ENCODE data around the gene SGTA.
"Not testable (repeated sequence)": the region's sequence is repeated elsewhere in the genome, so short reads cannot be mapped to it uniquely, and the experiment has no call there.

SGTA gene

DNA sequence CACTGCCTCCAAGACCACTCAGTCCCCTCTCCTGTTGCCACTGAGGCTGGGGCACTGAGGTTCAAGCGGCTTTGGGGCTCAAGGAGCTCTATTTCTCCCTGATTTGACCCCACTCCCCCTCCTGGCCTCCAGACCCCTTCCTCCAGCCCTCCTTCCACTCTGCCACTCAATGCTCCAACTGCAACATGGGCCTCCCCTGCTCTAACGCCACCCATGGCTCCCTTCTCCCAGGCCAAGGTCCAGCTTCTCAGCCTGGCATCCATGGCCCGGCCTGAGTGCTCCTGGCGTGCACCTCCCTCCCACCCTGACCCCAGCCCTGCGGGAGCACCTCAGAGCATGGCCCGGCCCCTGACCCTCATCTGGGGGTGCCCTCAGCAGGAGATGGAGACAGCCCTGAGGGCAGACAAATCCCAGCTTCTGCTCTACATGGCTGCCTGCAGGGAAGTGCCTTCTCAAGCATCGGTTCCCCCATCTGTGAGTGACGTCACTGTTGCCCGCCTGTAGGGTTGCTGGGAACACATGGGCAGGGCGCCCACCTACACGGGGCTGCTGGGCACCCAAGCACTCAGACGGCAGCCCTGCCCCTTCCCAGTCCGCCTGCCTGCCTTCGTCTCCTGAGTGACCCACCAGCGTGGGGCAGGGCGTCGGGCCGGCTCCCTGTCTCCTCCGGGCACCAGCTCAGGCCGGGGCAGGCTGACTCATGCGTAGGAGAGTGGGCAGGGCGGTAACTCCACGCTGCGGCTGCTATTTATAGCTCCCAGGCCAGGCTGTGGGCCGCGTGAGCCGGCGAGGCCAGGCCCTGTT, 60.3 kb downstream of the SGTA start:
- DNase-seq: no peak

DNA sequence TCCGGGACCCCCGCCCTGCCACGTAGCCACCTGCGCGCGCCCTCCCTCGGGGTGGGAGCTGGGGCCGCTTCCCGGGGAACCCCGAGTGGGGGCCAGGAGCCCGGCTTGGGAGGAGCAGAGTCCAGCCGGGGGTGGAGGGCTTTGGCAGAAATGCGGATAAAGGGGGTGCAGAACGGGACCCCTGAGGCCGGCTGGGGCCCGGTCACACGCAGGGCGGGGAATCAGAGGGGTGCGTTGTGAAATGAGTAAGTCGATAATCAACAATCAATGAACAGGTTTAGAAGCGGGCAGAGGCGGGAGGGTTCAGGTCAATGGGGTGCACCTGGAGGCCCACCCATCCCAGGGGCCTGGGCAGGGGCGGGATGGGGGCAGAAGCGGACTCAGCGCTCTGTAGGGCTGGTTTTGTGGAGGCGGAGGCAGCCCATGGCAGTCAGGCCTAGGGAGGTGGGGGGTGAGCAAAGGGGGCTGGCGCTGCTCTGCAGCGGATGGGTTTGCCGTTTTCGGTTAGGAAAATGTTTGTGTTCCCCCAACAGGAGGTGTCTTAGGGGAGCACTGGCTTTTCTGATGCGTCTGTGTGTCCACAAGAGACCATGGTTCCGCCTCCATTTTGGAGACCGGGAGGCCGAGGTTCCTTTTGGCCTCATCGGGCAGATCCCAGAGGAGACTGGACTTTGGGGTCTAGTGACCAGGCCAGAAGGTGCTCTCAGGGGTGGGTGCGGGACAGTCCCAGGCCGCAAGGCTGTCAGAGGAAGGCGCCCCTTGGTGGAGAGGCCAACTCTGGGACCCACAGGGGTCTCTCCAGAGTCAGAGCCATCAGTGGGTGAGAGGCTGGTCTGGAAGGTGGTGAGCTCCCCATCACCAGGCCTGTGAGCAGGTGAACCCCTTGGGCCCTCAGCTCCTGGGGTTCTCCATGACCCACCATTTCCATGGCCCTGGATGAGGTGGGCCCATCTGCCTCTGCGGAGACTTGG, 61.2 kb downstream of the SGTA start:
- no peak for DNase-seq

DNA sequence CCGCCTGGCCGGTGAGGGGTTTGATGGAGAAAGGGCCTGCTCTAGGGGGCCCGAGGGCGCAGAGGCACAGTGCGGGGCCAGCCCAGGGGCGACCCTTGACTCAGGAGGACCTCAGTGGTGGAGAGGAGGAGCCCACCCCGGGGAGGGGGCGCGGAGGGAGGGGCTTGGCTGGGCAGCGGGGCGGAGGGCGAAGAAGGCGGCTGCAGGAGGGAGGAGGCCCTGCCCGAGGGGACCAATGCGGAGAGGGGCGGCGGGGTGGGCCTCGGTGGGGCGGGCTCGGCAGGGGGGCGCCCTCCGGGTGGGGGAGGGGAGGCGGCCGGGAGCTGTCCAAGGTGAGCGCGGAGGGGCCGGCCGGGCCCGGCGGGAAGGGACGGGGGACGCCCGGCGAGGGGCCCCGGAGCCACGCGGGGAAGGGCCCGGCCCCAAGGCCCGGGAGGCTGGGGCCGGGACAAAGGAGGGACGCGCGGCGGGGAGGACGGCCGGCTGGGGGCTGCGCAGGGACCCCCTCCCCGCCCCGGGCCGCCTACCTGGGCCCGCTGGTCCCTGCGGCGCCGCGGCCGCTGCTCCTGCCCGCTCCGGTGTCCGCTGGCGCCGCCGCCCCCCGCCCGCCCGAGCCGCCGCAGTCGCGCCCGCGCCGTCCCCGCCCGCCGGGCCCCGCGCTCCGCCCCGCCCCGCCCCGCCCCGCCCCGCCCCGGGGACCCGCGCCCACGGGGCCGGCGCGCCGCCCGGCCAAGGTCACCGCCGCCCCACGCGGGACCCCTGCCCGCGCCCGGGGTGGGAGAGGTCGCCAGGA, 62.1 kb downstream of the SGTA start, which contains the start of gene DIRAS1:
Gene DIRAS1 (minus strand): TSS at position 596 of the 793 bp plus-strand sequence. CDS start 3,566 bp downstream, outside the sequence.
- DNase-seq: no peak

DNA sequence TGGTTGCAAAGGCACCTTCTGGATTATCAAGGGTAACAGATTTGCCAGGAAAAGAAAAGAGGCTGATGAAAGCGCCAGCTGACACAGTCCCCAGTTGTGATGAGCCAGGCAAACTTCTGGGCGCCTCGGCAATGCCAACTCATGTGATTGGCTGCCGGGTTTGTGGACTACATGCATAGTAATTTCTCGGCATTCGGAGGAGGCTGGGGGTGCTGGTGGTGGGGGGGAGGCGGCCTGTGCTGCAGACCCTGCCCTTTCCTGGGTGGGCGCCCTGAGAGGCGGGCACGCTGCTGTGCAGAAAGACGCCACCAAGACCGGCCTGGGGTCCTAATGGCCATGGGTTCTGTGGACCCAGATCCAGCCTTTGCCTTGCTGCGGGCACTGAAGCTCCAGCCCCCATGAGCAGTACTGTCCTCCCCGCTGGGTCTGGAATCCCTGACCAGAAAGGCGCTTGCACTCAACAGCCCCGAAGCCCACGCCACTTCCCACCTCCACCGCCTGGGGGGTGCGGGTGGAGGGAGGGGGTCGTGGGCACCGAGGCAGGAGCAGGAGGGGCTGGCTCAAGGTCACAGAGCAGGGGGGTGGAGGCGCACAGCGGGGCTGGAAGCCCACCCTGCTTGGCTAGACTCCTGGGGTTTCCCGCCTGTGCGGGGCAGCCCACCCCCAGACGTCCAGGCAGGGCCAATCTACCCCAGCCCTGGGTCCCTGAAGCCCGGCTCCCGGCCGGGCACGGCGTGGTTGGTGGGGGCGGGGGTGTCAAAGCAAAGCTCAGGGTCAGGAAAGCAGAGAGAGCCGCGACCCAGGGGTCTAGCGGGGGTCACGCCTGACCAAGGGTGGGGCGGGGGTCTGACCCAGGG, 62.9 kb downstream of the SGTA start:
- DNase-seq: no peak

DNA sequence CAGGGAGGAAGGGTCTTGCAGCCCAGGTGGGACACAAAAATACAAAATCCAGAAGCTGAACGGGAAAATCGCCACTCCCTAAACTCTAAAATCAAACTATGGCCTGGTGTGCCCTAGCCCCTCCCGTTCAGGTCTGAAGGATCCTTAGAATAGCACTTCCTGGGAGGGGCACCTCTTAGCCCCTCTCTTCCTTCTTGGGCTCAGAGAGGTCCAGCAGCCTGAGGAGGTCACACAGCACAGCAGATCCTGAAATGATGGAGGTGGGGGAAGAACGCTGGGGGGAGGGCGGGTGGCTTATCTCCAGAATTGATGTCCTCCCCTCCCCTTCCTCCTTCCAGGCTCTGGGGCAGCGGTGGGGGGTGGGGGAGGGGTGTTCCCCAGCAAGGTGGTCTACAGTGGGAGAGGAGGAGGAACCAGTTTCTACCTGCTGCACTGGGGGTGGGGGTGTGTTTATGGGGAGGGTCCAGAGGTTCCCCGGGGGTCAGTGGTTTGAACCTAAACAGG, 63.8 kb downstream of the SGTA start:
- no peak for DNase-seq

DNA sequence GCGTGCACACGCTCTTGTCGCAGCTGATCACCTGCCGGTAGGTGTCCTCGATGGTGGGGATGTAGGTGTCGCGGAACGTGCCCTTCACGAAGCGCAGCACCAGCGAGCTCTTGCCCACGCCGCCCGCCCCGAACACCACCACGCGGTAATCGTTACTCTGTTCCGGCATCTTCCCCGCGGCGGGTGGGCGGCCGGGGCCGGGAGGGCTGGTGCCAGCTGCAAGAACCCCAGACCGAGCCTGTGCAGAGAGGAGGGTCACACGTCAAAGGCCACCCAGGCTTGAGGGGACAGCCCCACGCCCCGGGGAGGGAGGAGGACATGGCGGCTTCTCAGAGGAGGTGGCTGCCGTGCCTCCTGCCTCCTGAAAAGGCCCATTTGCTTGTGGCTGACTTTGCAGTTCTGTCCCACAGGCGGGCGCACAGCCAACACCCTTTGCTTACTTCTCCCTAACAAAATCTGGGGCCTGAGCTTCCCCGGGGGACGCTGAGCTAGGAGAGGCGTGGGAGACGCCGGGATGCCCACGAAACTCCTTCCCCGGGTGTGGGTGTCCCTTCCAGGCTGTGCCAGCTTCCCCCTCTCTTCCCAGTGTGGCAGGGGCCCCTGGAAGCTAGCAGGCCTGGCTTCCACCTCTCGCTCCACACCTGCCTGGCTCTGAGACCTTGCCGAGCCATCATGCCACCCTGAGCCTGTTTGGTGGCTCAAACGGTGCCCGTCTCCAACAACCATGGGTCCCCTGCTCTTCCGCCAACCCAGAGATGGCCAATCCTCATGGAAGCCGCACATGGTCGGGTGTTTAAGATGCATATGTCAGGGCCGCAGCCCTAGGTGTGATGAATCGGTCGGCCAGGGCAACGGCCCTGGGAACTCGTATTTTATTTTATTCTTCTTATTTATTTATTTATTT, 65.2 kb downstream of the SGTA start:
- DNase-seq: no peak

DNA sequence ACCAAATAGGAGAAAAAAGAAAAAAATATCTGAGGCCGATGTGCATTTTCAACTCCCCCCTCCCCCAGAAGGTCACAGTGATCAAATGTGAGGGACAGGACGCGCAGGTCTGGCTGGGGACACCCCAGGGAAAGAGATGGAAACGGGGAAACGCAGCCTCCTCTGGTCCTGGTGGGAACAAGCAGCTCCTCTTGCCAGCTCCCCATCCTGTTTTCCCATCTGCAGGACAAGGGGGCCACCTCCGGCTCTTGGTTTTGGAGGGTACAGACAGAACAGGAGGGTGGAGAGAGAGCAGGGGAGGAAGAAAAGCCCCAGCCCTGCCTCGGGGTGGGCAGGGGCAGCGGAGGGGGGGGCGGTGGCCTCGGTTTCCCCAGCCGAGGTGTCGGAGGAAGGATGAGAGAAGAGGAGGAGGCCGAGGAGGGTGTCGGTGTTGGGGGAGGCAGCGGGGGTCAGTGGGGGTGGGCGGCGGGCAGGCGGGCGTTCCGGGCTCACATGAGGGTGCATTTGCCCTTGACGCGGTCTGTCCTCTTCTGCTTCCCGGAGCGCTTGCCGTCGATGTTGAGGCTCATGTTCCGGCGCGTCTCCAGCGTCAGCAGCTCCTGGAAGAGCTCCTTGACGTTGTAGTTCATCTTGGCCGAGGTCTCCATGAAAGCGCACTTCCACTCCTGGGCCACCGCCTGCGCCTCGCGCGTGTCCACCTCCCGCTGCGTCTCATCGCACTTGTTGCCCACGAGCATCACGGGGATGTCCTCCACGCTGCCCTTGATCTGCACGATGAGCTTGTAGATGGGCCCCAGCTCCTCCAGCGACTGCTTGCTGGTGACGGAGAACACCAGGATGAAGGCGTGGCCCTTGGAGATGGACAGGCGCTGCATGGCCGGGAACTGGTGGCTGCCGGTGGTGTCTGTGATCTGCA, 66.1 kb downstream of the SGTA start:
- no peak for DNase-seq

DNA sequence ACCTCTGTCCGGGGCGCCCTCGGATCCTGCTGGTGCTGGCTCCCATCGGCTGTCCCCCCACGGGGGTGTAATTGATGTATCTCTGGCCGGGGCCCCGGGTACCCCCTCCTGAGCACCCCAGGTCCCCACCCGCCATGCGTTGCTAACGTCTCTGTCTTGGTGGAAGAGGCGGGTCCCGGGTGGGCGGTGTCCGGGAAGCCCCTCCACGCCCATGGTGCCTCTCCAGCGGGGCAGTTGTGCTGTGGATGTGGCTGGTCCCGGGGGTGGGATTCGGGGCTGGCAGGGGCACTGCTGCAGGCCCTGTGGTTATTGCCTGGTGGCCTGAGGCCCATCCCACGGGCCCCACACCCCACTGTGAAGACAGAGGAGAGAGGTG, 66.8 kb downstream of the SGTA start:
- no peak for DNase-seq

DNA sequence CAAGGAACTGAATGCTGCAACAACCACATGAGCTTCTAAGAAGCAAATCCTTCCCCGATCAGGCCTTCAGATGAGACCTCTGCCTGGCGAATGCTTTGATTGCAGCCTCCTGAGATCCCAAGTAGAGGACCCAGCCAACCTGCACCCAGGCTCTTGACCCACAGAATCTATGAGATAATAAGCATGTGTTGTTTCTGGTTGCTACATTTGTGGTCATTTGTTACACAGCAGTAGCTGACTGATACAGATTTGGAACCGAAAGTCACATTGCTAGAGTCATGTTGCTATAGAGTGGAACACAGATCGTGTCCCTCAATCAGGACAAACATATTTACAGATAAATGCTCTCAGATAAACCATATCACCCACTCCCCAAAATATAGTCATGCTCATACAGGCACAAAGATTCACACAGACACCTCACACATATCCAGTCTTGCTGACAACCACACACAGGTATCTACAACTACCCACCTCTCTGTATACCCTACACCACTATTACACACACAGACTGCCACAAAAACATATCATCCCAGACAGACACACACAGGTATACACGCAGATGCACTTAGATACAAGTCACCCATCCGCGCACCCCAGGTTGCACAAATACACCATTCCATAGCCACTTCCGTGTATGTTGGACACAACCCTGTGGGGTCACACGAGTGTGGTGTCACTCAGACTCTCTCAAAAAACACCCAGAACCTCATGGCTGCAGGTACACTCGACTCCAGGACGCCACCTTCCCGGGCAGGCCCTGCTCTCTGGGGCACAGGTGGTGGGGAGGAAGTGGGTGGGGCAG, 67.4 kb downstream of the SGTA start:
- DNase-seq: no peak

DNA sequence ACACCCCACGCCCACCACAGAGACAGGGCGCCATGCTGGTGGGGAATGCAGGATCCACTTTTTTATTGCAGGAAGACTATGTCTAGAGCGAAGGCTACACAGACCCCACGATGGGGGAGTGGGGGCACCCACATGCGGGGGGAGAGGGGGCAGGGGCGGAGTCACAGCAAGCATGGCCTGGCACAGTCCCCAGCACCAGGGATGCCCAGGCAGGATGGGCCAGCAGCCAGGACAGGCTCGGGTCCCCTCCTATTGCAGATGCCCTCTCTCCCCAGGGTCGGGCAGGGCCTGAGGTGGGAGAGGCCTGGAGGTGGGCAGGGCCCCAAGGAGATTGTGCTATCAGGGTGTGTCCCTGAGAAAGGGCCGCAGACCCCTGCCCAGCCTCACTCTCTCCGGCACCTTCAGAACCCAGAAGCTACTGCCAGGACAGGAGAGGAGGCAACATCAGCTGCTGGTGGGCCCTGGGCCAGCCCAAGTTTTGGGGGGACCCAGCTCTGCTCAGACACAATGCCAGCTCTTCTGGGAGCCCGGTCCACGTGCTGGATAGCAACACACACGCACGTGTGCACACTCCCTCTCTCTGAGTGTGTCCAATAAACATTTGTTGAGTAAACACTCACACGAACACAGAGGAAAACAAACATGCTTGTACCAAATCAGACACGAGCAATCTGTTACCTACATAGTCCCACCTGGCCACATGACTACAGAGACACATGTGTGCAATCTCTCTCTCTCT, 68.4 kb downstream of the SGTA start:
- DNase-seq: no peak

DNA sequence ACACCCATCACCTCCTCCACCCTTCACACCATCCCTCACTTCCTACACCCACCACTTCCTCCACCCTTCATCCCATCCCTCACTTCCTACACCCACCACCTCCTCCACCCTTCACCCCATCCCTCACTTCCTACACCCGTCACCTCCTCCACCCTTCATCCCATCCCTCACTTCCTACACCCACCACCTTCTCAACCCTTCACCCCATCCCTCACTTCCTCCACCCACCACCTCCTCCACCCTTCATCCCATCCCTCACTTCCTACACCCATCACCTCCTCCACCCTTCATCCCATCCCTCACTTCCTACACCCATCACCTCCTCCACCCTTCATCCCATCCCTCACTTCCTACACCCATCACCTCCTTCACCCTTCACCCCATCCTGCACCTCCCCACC, 69.0 kb downstream of the SGTA start:
- DNase-seq: not testable (repeated sequence)

DNA sequence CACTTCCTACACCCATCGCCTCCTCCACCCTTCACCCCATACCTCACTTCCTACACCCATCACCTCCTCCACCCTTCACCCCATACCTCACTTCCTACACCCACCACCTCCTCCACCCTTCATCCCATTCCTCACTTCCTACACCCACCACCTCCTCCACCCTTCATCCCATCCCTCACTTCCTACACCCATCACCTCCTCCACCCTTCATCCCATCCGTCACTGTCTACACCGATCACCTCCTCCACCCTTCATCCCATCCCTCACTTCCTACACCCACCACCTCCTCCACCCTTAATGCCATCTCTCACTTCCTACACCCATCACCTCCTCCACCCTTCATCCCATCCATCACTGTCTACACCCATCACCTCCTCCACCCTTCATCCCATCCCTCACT, 69.9 kb downstream of the SGTA start:
- DNase-seq: not testable (repeated sequence)

DNA sequence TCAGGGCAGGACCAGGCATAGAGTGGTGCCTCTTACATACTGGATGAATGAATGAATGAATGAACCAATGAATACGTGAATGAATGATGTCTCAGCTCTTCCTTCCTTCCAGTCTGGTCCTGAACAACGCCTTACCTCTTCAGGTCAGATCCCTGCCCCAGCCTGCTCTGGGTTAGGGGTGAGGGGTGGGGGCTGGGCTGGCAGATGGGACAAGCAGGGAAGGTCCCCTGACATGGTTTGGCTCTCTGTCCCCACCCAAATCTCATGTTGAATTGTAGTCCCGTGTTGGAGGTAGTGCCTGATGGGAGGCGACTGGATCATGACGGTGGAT, 71.2 kb downstream of the SGTA start:
- no peak for DNase-seq

DNA sequence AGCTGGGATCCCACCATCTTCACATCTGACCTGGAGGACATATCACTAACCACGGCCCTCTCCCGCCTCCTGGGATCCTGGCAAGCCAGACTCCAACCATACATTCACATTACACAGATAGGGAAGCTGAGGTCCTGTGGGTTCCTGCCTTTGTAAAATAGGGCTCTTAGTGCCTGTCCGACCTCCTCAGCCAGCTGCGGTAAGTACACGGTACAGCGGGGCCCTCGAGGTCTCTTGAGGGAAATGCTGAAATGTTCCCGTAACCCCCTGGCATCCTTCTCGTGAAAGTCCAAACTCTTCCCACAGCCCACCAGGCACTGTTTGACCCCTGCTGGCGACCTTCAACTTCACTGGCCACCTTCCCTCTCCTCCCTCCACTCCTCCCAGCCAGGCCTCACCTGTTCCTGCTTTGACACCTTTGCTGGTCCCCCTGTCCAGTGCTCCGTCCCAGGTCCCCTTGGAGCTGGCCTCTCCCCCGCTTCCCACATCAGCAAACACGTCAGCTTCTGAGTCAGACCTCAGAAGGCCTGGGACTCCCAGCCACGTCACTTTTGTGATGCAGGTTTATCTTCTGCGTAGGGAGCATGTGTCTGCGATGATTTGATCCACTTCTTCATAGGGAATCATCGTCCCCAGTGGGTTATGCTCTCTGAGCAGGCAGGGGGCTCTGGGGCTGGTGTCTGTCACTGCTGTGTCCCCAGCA, 71.8 kb downstream of the SGTA start:
- no peak for DNase-seq

DNA sequence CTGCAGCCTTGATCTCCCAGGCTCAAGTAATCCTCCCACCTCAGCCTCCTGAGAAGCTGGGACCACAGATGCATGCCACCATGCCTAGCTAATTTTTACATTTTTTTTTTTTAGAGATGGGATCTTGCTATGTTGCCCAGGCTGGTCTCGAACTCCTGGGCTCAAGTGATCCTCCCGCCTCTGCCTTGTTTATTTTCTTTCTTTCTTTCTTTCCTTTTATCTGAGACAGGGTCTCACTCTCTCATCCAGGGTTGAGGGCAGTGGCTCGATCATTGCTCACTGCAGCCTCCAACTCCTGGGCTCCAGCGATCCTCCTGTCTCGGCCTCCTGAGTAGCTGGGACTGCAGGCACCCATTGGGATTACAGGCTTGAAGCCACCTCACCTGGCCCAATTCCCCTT, 76.8 kb downstream of the SGTA start:
- DNase-seq: no peak

All from activated naive CD4-positive, alpha-beta T cell treated with Interleukin-2 at 50 U/mL for 16 hours (primary cell).